Measurements from ENCODE around the gene ITSN1. TPM values are rescaled to one million over a fixed set of nuclear protein-coding genes. Genes with fewer than 3 reads are reported as not detected.
"Not testable (repeated sequence)": the region's sequence is repeated elsewhere in the genome, so short reads cannot be mapped to it uniquely, and the experiment has no call there.

Gene ITSN1
- total RNA-seq, 1 experiment from 2014 or later = 18.8 TPM

DNA sequence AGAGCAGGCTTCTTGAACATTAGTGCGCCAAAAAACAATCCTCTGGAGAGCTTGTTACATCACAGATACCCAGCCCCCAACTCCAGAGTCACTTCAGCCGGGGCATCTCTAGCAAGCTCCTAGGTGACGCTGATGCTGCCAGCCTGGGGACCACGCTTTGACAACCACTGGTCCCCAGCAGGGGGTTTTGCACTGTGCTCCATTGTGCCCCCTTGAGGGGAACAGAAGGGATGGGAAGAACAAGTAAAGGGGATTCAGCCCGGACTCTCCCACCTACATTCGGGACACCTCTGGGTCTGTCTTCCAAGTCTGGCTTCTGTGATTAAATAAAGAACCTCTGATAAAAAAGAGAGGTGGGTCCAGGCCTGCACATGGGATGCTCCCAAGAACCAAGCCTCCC, 212.9 kb downstream of the ITSN1 start:
- no peak for DNase-seq (ENCODE audit: extremely low read depth, low read depth)

DNA sequence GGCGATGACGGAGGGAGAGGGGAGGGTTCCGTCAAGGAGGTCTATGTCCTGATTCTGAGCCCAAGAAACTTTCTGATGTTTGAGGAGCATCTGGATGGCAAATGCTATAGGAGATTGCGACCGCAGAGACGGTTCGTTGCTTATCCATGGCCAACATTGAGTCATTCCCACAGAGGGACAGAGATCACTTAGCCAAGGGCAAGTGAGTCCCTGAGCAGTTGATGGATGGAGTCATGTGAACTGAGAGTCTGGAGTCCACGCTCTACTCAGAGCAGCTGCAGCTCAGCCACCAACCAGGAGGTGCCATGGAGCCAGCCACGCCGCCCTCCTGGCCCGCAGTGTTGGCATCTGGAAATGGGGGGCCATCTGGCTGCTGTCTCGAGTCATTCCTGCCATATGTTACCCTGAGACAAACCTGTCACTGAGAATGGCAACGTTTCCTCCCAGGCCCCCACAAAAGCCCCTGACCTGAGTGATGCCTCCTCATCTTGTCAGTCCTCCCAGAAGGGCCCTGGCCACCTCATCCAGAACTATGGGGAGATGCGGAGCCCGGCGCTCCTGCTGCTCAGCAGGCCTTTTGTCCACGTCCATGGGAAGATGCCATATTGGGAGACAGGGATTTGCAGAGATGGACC, 214.7 kb downstream of the ITSN1 start:
- DNase-seq (ENCODE audit: extremely low read depth, low read depth) = no peak

DNA sequence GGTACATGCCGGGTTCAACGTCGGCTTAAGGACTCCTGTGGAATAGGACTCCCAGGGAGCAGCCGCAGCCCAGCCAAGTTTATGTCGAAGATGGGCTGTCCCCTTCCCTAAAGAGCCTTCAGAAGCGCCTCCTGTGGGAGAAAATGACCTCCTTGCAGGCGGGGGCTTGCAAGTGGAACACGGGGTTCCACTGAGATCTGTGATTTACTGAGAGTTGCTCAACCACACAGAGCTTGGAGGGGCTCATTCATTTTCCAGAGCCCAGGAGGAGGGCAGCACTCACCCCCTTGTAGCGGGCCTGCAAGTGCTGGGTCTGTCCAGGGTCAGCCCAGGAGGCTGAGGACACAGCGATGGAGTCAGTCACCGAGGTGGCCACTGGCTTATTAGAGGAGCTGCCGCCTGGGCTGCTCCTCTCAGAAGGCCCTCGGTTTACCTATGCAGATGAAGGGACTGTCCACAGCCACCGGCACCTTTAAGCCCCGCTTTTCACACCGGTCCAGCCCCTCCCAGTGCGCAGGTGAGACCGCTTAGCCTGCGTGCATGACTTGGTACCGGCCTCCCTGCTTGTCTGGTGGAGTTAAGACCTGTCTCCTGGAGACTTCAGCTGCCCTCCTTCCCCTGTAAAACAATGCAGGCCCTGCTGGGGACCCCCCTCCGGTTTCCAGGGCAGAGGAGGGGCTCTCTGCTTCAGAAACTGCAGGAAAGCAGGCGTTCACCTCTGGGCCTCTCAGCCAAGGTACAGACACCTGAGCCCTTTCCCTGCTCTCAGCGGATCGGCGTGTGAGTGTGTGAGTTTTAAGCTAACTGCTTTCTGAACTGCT, 215.8 kb downstream of the ITSN1 start:
- DNase-seq (ENCODE audit: extremely low read depth, low read depth) = no peak

DNA sequence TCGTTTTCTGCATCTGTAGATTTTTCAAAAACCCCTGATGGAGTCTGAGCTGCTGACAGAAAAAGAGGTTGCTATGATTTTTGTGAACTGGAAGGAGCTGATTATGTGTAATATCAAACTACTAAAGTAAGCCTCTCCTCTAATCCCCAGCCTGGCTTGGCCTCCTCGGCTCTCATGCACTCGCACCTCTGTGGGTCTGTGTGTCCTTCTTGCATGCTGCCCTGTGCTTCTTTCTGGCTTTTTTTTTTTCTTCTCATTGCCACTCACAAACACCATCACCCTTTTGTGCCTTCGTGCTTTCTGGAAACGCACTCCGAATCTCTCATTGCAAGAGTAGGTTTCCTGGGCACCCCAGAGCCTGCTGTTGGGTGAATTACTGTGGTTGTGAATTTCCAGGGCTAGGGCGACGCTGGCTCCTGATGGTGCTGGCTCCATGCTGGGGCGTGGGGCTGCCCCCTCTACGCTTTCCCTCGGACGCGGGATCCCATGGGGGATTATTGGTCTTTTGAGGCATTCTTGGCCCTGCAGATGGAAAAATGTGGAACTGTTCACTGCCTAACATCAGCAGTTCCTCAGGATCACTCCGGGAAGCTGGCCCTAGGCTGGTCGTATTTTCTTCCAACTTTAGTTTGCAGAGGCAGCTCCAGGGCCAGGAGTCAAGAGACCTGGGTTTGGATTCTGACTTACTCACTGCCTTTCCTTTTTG, 216.5 kb downstream of the ITSN1 start:
- no peak for DNase-seq (ENCODE audit: extremely low read depth, low read depth)

DNA sequence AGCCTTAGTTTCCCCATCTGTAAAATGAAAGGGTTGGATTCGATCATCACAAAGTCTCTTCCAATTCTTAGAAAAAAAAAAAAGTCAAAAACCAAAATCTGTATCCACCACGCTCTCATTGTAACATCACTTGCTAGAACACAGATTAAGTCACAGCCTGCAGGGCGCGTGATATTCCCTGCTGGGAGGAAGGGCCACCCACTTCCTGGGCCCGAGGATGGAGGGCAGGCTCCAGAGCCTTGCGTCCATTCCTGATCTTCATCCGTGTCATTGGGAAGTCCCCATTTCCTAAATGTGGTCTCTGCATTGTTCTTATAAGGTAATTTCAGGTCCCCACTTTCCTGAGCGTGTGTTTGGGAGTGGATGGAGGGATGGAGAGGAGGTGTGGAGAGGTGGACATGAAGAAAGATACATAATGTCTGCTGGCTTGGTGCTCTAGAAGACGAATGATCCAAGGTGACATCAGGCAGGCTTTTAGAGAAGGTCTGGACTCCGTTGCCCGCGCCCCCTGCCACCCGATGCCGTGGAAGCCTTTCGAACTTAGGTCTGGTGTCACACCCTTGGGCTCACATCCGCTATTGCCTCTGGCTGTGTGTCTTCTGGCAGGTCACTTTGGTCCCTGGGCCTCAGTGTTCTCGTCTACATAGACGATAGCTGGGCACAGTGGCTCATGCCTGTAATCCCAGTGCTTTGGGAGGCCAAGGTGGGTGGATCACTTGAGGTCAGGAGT, 217.2 kb downstream of the ITSN1 start:
- no peak for DNase-seq (ENCODE audit: extremely low read depth, low read depth)

DNA sequence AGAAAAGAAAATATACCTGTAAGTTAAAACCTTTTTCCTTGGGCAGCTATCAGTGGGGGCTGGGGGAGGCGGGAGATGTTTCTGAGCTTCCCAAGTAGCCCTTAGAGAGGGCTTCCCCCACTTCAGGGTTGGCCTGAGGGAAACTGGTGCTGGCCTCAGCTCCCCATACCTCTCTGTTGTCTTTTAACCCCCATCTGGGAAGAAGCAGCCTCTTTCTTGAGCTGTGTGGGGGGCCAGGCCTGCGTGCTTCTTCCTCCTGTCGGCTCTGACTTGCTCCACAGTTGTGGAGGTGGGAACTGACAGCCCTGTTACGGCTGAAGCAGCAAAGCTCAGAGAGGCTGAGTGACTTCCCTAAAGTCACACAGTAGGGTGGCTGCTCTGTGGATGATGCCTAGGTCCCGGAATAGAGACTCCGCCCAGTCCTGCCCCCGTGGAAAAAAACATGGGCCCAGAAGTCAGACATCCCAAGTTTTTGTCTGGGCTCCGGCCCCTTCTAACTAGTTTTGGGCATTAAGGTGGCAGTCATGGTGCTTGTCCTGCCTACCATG, 218.1 kb downstream of the ITSN1 start:
- no peak for DNase-seq (ENCODE audit: extremely low read depth, low read depth)

DNA sequence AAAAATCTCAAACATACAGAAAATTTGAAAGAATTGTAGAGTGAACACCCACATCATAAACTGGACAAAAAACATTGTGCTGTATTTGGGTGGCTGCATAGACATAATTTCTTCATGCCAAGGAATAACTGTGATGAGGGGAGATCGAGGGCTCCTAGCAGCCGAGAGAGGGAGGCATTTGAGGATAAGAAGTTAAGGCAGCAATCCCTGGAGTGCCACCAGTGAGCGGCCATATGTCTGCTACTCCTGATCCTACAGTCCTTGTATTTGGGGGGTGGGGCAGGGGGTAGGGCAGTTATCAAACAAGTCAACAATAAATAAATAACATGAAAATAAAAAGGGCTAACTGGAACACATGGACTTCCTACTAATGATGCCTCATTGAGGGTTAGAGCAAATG, 218.8 kb downstream of the ITSN1 start:
- DNase-seq (ENCODE audit: extremely low read depth, low read depth) = no peak

DNA sequence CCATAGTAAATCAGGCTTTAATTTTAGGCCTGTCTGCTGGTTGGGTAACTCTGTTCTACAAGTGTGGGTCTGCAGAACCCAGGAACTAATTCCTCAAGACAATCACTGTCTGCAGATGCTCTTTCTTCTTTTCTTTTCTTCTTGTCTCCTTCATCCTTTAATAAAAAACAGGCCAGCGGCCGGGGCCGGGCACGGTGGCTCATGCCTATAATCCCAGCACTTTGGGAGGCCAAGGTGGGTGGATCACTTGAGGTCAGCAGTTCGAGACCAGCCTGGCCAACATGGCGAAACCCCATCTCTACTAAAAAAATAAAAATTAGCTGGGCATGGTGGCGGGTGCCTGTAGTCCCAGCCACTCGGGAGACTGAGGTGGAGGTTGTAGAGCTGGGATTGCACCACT, 220.9 kb downstream of the ITSN1 start:
- DNase-seq (ENCODE audit: extremely low read depth, low read depth) = not testable (repeated sequence)

DNA sequence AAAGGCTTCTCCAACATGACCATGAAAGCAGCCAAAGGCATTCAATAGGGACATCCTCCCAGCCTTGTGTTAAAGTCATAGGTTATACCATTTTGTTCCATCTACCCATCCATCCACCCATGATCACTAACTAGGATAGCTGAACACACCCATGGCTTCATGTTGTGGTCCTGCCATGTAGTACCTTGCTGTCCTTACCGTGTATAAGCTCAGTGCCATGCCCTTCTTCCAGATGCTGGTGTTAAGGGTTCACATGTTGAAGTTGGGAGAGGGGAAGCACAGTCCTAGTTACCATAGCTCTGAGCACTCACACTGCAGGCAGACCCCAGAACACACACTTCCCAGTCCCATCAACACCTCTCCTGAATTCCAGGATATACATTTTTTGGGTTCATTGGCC, 221.8 kb downstream of the ITSN1 start:
- no peak for DNase-seq (ENCODE audit: extremely low read depth, low read depth)

DNA sequence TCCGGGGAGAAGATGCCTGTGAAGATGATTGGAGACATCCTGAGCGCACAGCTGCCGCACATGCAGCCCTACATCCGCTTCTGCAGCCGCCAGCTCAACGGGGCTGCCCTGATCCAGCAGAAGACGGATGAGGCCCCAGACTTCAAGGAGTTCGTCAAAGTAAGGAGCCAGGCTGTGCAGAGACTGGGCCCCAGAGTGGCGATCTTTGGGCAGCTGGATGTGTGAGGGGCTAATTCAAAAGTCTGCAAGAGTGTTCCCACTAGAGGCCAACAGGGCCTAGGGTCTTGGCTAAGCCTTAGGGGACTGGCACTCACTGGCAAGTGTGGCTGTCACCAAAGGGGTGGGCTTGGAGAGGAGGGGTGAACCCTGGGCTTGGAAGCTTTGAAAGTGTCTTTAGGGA, 222.9 kb downstream of the ITSN1 start:
- no peak for DNase-seq (ENCODE audit: extremely low read depth, low read depth)

DNA sequence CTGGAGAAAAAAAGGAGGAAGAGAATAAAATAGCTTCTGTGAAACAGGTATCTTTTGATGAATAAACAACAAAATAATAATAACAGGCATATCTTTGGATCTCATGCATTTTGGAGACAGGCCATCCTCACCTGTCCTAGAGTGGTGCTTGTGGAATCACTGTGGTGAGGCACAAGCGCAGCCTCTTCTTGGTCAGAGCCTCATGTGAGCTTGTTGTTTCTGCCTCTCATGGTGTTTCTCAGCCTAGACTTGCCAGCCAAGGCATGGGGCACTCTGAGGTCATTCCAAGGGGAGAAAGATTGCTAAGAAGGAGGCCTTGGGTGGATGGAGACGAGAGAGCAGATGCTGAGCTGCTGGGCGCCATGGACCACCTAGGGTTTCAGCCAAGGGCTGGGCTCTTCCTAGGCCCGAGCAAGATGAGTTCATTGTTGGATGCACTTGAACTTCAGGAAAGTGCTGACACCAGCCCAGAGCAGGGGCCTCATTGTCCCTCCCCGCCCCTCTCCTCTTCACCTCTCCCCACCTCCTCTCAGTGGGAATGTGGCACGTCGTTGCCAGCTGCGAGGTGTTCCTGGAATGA, 223.8 kb downstream of the ITSN1 start:
- DNase-seq (ENCODE audit: extremely low read depth, low read depth) = no peak

DNA sequence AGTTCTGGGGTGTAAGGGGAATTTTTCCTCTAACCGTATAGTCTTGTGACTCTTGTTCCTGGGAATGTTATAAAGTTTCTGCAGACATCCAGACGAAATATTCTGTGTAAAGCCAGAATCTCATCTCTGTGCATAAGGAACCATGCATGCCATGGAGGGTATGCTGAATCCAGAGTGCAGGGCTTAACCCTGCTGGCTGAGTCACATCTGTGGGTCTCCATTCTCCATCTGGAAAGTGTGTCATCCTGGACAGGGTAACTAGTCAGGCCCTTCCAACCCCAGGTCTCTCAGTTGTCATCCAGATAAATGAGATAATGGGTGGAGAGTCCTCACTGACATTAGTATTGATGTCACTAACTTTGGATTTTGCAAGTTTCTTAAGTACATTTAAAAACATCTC, 224.5 kb downstream of the ITSN1 start:
- no peak for DNase-seq (ENCODE audit: extremely low read depth, low read depth)

DNA sequence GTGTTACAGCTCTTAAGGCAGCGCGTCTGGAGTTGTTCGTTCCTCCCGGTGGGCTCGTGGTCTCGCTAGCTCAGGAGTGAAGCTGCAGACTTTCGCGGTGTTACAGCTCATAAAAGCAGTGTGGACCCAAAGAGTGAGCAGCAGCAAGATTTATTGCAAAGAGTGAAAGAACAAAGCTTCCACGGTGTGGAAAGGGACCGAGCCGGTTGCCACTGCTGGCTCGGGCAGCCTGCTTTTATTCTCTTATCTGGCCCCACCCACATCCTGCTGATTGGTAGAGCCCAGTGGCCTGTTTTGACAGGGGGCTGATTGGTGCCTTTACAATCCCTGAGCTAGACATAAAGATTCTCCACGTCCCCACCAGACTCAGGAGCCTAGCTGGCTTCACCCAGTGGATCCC, 225.6 kb downstream of the ITSN1 start:
- not testable (repeated sequence) for DNase-seq (ENCODE audit: extremely low read depth, low read depth)

DNA sequence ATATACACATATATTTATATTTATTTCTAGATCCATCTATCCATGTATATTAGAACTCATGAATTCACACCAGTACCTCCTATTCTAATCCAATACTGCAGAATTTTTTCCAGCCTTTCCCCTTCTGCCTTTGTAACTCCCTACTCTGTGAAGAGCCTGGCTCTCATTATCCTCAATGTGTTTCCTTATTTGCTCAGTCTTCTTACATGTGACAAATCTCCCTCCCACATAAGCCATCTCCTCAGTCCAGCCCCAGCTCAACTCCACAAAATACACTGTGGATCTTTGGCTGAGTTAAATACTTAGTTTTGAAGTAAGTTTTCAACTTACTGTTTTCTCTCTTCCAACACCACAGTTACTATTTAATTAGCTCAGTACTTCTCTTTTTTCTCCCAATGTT, 227.6 kb downstream of the ITSN1 start:
- DNase-seq (ENCODE audit: extremely low read depth, low read depth) = no peak

DNA sequence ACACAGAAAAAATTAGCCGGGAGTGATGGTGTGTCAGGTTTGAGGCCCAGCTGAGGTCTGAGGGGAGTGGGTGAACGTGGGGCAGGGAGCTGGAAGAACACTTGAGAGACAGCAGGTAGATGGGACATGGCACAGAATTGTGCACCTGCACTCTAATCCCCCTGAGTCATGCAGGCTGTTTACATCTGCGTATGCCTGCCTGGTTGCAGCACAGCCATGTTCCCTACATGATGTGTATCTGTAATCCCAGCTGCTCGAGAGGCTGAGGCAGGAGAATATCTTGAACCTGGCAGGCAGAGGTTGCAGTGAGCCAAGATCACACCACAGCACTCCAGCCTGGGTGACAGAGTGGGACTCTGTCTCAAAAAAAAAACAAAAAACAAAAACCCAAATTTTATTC, 228.5 kb downstream of the ITSN1 start:
- no peak for DNase-seq (ENCODE audit: extremely low read depth, low read depth)

DNA sequence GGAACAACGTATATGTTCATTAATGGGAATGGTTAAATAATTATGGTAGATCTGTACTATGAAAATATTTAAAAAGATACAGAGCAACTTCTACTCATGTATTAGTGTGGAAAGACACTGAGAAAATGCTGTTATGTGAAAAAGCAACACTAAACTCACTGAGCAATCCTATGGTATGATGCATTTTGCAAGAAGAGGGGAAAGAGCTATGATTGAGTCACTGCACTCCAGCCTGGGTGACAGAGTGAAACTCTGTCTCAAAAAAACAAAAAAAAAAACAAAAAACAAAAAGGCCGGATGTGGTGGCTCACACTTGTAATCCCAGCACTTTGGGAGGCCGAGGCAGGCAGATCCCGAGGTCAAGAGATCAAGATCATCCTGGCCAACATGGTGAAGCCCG, 228.9 kb downstream of the ITSN1 start:
- no peak for DNase-seq (ENCODE audit: extremely low read depth, low read depth)

DNA sequence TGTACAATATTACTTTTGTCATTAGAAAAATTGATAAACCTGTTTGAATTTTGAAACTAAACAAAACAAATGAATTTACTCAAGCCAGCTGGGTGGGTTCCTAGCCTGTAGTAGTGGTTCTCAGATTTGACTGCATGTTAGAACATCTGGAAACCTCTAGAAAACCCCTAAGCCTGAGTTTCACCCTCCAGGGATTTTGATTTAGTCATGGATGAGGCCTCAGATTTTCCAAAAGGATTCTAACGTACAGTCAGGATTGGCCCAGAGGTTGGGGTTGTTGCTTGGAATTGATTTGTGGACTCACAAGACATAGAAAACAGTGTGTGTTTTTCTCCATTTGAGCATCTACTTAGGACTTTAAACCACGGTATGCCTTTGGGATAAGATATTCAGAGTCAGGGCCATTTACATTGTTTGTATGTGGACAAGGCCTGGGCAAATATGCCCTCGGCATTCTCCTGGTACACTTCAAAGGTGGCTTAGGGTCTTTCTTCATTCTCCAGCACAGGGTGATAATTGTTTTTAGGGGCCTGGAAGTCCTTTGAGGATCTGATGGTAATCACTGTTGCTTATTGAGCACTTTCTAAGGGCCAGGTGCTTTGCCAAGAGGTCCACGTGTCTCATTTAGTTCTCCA, 230.7 kb downstream of the ITSN1 start:
- no peak for DNase-seq (ENCODE audit: extremely low read depth, low read depth)

DNA sequence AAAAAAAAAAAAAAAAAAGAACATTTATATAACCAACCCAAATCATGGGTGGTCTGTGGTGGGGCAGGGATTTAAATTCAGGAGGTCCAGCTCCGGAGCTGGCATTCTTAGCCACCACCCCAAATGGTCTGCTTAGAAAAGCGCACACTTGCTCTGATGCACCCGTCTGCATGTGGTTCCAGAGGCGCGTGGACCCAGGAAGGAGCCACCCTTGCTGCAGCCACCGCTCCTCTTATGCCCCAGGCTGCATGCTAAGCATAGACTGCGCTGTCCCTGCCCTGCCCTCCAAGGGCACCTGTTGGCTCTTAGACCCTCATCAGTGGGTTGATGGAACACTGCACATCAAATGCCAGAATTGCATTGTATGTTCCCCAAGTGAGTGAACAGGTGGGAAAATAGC, 231.9 kb downstream of the ITSN1 start:
- DNase-seq (ENCODE audit: extremely low read depth, low read depth) = no peak

DNA sequence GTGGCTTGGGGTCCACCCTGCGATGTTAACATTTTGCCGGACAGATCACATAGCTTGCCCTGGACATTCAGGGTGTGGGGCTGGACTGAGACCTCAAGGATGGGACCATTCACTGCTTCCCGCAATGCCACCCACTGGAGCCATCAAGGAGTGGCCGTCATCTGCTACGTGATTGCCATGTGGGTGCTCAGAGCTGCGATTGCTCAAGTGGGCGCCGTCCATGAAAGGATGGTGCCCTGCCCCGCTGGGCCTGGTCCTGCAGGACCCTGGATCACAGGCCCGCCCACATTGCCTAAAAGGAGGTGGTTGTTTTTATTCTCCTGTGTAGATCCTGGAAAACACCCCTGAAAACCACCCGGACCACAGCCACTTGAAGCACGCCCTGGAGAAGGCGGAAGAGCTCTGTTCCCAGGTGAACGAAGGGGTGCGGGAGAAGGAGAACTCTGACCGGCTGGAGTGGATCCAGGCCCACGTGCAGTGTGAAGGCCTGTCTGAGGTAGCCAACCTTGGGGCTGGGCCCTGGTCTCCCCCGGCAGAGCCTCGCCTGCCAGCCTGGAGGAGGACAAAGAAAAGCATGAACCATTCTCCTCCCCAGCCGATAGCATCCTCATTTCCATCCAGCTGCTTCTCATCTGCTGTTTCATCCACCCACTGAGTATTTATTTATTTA, 232.9 kb downstream of the ITSN1 start:
- no peak for DNase-seq (ENCODE audit: extremely low read depth, low read depth)
